Neural progenitor cell (in vitro differentiated cells): Measurements from ENCODE around the gene ITGA3. TPM values are rescaled to one million over a fixed set of nuclear protein-coding genes. Genes with fewer than 3 reads are reported as not detected.

Experiments used
- DNase-seq: peaks from one replicate; pipeline ENCODE4 v3.0.0-alpha.2; 2016; ENCODE audit warnings: low spot score
- H2AFZ ChIP-seq: fragments of 200-600 bp; sonication (generic); replicated peaks from 2 replicates; pipeline ENCODE4 v1.6.1; 2016; ENCODE audit warnings: antibody characterized with exemption
- H3F3A ChIP-seq: fragments of 200-600 bp; sonication (generic); 2 replicates; pipeline ENCODE4 v1.6.1; 2016; ENCODE audit warnings: antibody characterized with exemption, low read depth
- H3K27ac ChIP-seq: fragments of 200-600 bp; sonication (generic); 2 replicates; pipeline ENCODE4 v1.5.1; 2016; ENCODE audit warnings: mild to moderate bottlenecking
- H3K27me3 ChIP-seq: fragments of 200-600 bp; sonication (generic); 2 replicates; pipeline ENCODE4 v1.6.1; 2016; ENCODE audit warnings: mild to moderate bottlenecking, moderate library complexity
- H3K36me3 ChIP-seq: fragments of 200-600 bp; sonication (generic); 2 replicates; pipeline ENCODE4 v1.5.1; 2016
- H3K4me1 ChIP-seq: fragments of 200-600 bp; sonication (generic); 2 replicates; pipeline ENCODE4 v1.6.1; 2016; ENCODE audit warnings: mixed run types
- H3K4me2 ChIP-seq: fragments of 200-600 bp; sonication (generic); 2 replicates; pipeline ENCODE4 v1.6.1; 2016
- H3K4me3 ChIP-seq: fragments of 200-600 bp; sonication (generic); 2 replicates; pipeline ENCODE4 v1.5.1; 2016
- H3K79me2 ChIP-seq: fragments of 200-600 bp; sonication (generic); 2 replicates; pipeline ENCODE4 v1.6.1; 2016; ENCODE audit warnings: low read depth
- H3K9ac ChIP-seq: fragments of 200-600 bp; sonication (generic); 2 replicates; pipeline ENCODE4 v1.6.1; 2016
- H3K9me3 ChIP-seq: fragments of 200-600 bp; sonication (generic); 2 replicates; pipeline ENCODE4 v1.5.1; 2016; ENCODE audit warnings: low read depth
- H4K20me1 ChIP-seq: fragments of 200-600 bp; sonication (generic); 2 replicates; pipeline ENCODE4 v1.6.1; 2016; ENCODE audit warnings: low read depth
- H3K27ac Mint-ChIP-seq: 3 replicates; pipeline ENCODE4 v1.8.0; 2021; ENCODE audit warnings: mixed read lengths
- H3K27me3 Mint-ChIP-seq: 2 replicates; pipeline ENCODE4 v1.8.0; 2022; ENCODE audit warnings: low read depth, mild to moderate bottlenecking, inconsistent platforms, moderate library complexity, mixed read lengths; ENCODE audit not compliant: insufficient read depth
- H3K36me3 Mint-ChIP-seq: 3 replicates; pipeline ENCODE4 v1.8.0; 2021; ENCODE audit warnings: mixed read lengths
- H3K4me1 Mint-ChIP-seq: 3 replicates; pipeline ENCODE4 v1.8.0; 2021; ENCODE audit warnings: mixed read lengths
- H3K4me3 Mint-ChIP-seq: 3 replicates; pipeline ENCODE4 v1.8.0; 2021; ENCODE audit warnings: mild to moderate bottlenecking, moderate library complexity, mixed read lengths
- H3K9me3 Mint-ChIP-seq: 3 replicates; pipeline ENCODE4 v1.8.0; 2020; ENCODE audit warnings: mixed read lengths
- CTCF ChIP-seq: fragments of 200-600 bp; sonication (generic); IDR thresholded peaks from 2 replicates; pipeline ENCODE4 v1.5.1; 2017; ENCODE audit warnings: antibody characterized with exemption, mild to moderate bottlenecking
- EZH2 ChIP-seq: fragments of 200-600 bp; sonication (generic); IDR thresholded peaks from 2 replicates; pipeline ENCODE4 v1.6.1; 2017; ENCODE audit warnings: antibody characterized with exemption, mild to moderate bottlenecking, moderate library complexity
- EZH2phosphoT487 ChIP-seq: fragments of 200-600 bp; sonication (generic); IDR thresholded peaks from 2 replicates; pipeline ENCODE4 v1.6.1; 2017; ENCODE audit warnings: antibody characterized with exemption
- total RNA-seq: library from RNA; depleted of rRNA; stranded (reverse); fragments of >200 nt; gene quantifications from 2 replicates; pipeline ENCODE4 v1.2.3, GENCODE V29; 2015; ENCODE audit warnings: low replicate concordance

Gene ITGA3
- total RNA-seq, 1 donor from 2014 or later = 7.7 TPM

GRCh38 chr17:50091918-50092285 is 36.0 kb downstream of the ITGA3 start:
- TF ChIP-seq CTCF (no peak), EZH2phosphoT487 (no peak), EZH2 (no peak)
- H3K4me1 ChIP-seq = peaks cover 13% of the 10 kb centered on the region
- no peak for DNase-seq
- H3K4me3 ChIP-seq = no peak overlapping the region
- peaks cover 4% of the 10 kb centered on the region for H3F3A ChIP-seq
- H3K36me3 Mint-ChIP-seq = no peaks in the 10 kb centered on the region
- H3K27me3 Mint-ChIP-seq = peaks cover 20% of the 10 kb centered on the region
- H2AFZ ChIP-seq = no peak overlapping the region
- H3K27ac ChIP-seq = no peak overlapping the region
- no peaks in the 10 kb centered on the region for H3K9me3 ChIP-seq
- no peak overlapping the region for H3K4me3 Mint-ChIP-seq
- H3K9me3 Mint-ChIP-seq = no peaks in the 10 kb centered on the region
- no peaks in the 10 kb centered on the region for H3K36me3 ChIP-seq
- no peak overlapping the region for H3K4me2 ChIP-seq
- H3K79me2 ChIP-seq = peaks cover 13% of the 10 kb centered on the region
- no peaks in the 10 kb centered on the region for H4K20me1 ChIP-seq
- H3K4me1 Mint-ChIP-seq = peaks cover 19% of the 10 kb centered on the region
- no peak overlapping the region for H3K27ac Mint-ChIP-seq
- no peaks in the 10 kb centered on the region for H3K27me3 ChIP-seq
- no peak overlapping the region for H3K9ac ChIP-seq

- Histone ChIP-seq H3K9ac (no peak overlapping the region), H3K4me1 (peaks cover 13% of the 10 kb centered on the region), H3K79me2 (peaks cover 13% of the 10 kb centered on the region), H3K27me3 (no peaks in the 10 kb centered on the region), H3K4me3 (no peak overlapping the region), H3K36me3 (no peaks in the 10 kb centered on the region), H3K4me2 (no peak overlapping the region), H3F3A (peaks cover 4% of the 10 kb centered on the region), H4K20me1 (no peaks in the 10 kb centered on the region), H3K9me3 (no peaks in the 10 kb centered on the region), H3K27ac (no peak overlapping the region), H2AFZ (no peak overlapping the region)
- Mint-ChIP-seq H3K9me3 (no peaks in the 10 kb centered on the region), H3K27ac (peak overlapping the region; percentile 9), H3K4me1 (peaks cover 19% of the 10 kb centered on the region), H3K4me3 (no peak overlapping the region), H3K36me3 (peaks cover 1% of the 10 kb centered on the region), H3K27me3 (peaks cover 24% of the 10 kb centered on the region)
- no peak for DNase-seq
- TF ChIP-seq CTCF (no peak), EZH2 (no peak), EZH2phosphoT487 (no peak)
Measured at GRCh38 chr17:50093246-50093645, 37.3 kb downstream of the ITGA3 start.

GRCh38 chr17:50093807-50094206 is 37.9 kb downstream of the ITGA3 start:
- Histone ChIP-seq H3K79me2 (peaks cover 13% of the 10 kb centered on the region), H3F3A (peaks cover 4% of the 10 kb centered on the region), H3K9ac (no peak overlapping the region), H3K27me3 (no peaks in the 10 kb centered on the region), H3K27ac (no peak overlapping the region), H2AFZ (no peak overlapping the region), H4K20me1 (no peaks in the 10 kb centered on the region), H3K4me1 (peaks cover 13% of the 10 kb centered on the region), H3K4me2 (no peak overlapping the region), H3K4me3 (no peak overlapping the region), H3K36me3 (no peaks in the 10 kb centered on the region), H3K9me3 (no peaks in the 10 kb centered on the region)
- no peak for TF ChIP-seq CTCF
- TF ChIP-seq EZH2 = no peak
- TF ChIP-seq EZH2phosphoT487 = no peak
- Mint-ChIP-seq H3K9me3 (no peaks in the 10 kb centered on the region), H3K4me1 (peaks cover 22% of the 10 kb centered on the region), H3K27me3 (peaks cover 21% of the 10 kb centered on the region), H3K36me3 (peaks cover 7% of the 10 kb centered on the region), H3K4me3 (peak overlapping the region; percentile 99), H3K27ac (no peak overlapping the region)
- no peak for DNase-seq
